HCT116 (cell line): ENCODE data around the gene DEPDC5.

Source experiments
- CEBPB ChIP-seq: IDR thresholded peaks from 2 replicates; pipeline ENCODE4 v1.6.1; 2012; ENCODE audit warnings: low read depth
- POLR2A ChIP-seq: IDR thresholded peaks from 2 replicates; pipeline ENCODE4 v1.7.0; 2011; ENCODE audit warnings: borderline replicate concordance; ENCODE audit not compliant: insufficient read depth, insufficient read length; ENCODE audit errors: extremely low read depth
- POLR2AphosphoS5 ChIP-seq: IDR thresholded peaks from 2 replicates; pipeline ENCODE4 v1.6.1; 2011; ENCODE audit warnings: mild to moderate bottlenecking, low read depth, low read length, moderate library complexity
- ZFX ChIP-seq: fragments of 450-650 bp; IDR thresholded peaks from 2 replicates; pipeline ENCODE4 v1.6.1; 2017
- ZNF274 ChIP-seq: fragments of 200-500 bp; sonication (Bioruptor generic); IDR thresholded peaks from 2 replicates; pipeline ENCODE4 v1.6.1; 2014; ENCODE audit warnings: mild to moderate bottlenecking, low read depth, low read length, inconsistent platforms
- TF ChIP-seq, protein P1 (sequence below), 3 experiments: fragments of 200-600 bp in 1 of 3; sonication (generic) in 1 of 3; IDR thresholded peaks in 2 of 3; conservative IDR thresholded peaks in 1 of 3; 2 replicates each; pipeline ENCODE4 v1.5.1; 2012 to 2017; ENCODE audit warnings: low read depth in 2 of 3, low read length in 2 of 3, antibody characterized with exemption in 1 of 3, borderline replicate concordance in 1 of 3, control low read depth in 1 of 3, mild to moderate bottlenecking in 1 of 3, mixed read lengths in 1 of 3, mixed run types in 1 of 3, moderate library complexity in 1 of 3; ENCODE audit not compliant: insufficient read depth in 1 of 3
- TF ChIP-seq, protein P2 (sequence below): IDR thresholded peaks from 2 replicates; pipeline ENCODE4 v1.6.1; 2012; ENCODE audit warnings: low read depth
- TF ChIP-seq, protein P3 (sequence below): IDR thresholded peaks from 2 replicates; pipeline ENCODE4 v1.6.1; 2011; ENCODE audit warnings: mild to moderate bottlenecking, low read length, moderate library complexity; ENCODE audit not compliant: insufficient replicate concordance; ENCODE audit errors: extremely low read depth

DNA sequence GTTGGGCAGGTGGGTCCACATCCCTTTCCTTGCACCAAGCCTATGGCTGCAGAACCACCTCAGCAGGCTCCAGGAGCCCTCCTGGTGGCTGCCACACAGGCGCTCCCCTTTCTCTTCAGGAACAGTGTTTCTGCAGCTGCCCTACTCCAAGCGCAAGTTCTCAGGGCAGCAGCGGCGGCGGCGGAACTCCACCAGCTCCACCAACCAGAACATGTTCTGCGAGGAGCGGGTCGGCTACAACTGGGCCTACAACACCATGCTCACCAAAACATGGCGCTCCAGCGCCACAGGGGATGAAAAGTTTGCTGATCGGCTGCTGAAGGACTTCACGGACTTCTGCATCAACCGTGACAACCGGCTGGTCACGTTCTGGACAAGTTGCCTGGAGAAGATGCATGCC, 152.3 kb downstream of the DEPDC5 start:
- TF ChIP-seq, protein P1, sequence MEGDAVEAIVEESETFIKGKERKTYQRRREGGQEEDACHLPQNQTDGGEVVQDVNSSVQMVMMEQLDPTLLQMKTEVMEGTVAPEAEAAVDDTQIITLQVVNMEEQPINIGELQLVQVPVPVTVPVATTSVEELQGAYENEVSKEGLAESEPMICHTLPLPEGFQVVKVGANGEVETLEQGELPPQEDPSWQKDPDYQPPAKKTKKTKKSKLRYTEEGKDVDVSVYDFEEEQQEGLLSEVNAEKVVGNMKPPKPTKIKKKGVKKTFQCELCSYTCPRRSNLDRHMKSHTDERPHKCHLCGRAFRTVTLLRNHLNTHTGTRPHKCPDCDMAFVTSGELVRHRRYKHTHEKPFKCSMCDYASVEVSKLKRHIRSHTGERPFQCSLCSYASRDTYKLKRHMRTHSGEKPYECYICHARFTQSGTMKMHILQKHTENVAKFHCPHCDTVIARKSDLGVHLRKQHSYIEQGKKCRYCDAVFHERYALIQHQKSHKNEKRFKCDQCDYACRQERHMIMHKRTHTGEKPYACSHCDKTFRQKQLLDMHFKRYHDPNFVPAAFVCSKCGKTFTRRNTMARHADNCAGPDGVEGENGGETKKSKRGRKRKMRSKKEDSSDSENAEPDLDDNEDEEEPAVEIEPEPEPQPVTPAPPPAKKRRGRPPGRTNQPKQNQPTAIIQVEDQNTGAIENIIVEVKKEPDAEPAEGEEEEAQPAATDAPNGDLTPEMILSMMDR (IDR thresholded peaks at IDR 0.05 in 2 of 3, conservative IDR thresholded peaks at IDR 0.05 in 1 of 3; ENCODE audit: borderline replicate concordance in 1 of 3, insufficient read depth in 1 of 3, low read depth in 2 of 3, low read length in 2 of 3), result no peak
- TF ChIP-seq CEBPB (no peak), POLR2A (no peak), POLR2AphosphoS5 (no peak), ZNF274 (no peak), ZFX (no peak)
- TF ChIP-seq, protein P2, sequence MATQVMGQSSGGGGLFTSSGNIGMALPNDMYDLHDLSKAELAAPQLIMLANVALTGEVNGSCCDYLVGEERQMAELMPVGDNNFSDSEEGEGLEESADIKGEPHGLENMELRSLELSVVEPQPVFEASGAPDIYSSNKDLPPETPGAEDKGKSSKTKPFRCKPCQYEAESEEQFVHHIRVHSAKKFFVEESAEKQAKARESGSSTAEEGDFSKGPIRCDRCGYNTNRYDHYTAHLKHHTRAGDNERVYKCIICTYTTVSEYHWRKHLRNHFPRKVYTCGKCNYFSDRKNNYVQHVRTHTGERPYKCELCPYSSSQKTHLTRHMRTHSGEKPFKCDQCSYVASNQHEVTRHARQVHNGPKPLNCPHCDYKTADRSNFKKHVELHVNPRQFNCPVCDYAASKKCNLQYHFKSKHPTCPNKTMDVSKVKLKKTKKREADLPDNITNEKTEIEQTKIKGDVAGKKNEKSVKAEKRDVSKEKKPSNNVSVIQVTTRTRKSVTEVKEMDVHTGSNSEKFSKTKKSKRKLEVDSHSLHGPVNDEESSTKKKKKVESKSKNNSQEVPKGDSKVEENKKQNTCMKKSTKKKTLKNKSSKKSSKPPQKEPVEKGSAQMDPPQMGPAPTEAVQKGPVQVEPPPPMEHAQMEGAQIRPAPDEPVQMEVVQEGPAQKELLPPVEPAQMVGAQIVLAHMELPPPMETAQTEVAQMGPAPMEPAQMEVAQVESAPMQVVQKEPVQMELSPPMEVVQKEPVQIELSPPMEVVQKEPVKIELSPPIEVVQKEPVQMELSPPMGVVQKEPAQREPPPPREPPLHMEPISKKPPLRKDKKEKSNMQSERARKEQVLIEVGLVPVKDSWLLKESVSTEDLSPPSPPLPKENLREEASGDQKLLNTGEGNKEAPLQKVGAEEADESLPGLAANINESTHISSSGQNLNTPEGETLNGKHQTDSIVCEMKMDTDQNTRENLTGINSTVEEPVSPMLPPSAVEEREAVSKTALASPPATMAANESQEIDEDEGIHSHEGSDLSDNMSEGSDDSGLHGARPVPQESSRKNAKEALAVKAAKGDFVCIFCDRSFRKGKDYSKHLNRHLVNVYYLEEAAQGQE, result no peak
- TF ChIP-seq, protein P3, sequence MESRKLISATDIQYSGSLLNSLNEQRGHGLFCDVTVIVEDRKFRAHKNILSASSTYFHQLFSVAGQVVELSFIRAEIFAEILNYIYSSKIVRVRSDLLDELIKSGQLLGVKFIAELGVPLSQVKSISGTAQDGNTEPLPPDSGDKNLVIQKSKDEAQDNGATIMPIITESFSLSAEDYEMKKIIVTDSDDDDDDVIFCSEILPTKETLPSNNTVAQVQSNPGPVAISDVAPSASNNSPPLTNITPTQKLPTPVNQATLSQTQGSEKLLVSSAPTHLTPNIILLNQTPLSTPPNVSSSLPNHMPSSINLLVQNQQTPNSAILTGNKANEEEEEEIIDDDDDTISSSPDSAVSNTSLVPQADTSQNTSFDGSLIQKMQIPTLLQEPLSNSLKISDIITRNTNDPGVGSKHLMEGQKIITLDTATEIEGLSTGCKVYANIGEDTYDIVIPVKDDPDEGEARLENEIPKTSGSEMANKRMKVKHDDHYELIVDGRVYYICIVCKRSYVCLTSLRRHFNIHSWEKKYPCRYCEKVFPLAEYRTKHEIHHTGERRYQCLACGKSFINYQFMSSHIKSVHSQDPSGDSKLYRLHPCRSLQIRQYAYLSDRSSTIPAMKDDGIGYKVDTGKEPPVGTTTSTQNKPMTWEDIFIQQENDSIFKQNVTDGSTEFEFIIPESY, result no peak
